GM06990 (cell line): ENCODE results near the gene ATP13A2.

Experiments
- DNase-seq: peaks from one replicate; pipeline ENCODE4 v3.0.0-alpha.2; 2011; ENCODE audit not compliant: insufficient read length; ENCODE audit errors: extremely low read depth
- H3K27me3 ChIP-seq: replicated peaks from 2 replicates; pipeline ENCODE4 v1.6.0; 2011; ENCODE audit warnings: low read length; ENCODE audit not compliant: control insufficient read depth, insufficient read depth
- H3K36me3 ChIP-seq: 2 replicates; pipeline ENCODE4 v1.5.1; 2011; ENCODE audit warnings: low read length; ENCODE audit not compliant: control insufficient read depth, insufficient read depth
- H3K4me3 ChIP-seq: replicated peaks from 2 replicates; pipeline ENCODE4 v1.5.1; 2011; ENCODE audit warnings: low read depth, mild to moderate bottlenecking, control low read depth, low read length
- CTCF ChIP-seq: IDR thresholded peaks from 2 replicates; pipeline ENCODE4 v1.5.1; 2011; ENCODE audit warnings: low read length, control low read depth, mild to moderate bottlenecking, inconsistent platforms; ENCODE audit not compliant: insufficient read depth, poor library complexity, severe bottlenecking

The ATP13A2 gene

DNA sequence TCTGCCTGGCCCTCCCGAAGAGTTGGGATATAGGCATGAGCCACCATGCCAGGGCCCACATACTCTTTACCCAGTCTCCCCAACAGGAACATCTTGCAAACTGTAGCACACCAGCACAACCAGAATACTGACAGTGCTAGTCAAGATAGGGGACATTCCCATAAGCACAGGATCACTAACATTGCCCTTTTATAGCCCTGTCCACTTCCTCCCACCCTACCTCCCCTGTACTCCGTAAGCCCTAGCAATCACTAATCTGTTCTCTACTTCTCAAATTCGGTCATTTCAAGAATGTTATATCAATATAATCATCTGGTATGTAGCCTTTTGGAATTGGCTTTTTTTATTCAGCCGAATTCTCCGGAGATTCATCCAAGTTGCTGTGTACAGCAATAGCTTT, 36.2 kb upstream of the ATP13A2 start:
- TF ChIP-seq CTCF, result no peak
- H3K4me3 ChIP-seq, result no peak overlapping the region
- DNase-seq, result no peak
- H3K27me3 ChIP-seq, result no peaks in the 10 kb centered on the region
- peaks cover 8% of the 10 kb centered on the region for H3K36me3 ChIP-seq

DNA sequence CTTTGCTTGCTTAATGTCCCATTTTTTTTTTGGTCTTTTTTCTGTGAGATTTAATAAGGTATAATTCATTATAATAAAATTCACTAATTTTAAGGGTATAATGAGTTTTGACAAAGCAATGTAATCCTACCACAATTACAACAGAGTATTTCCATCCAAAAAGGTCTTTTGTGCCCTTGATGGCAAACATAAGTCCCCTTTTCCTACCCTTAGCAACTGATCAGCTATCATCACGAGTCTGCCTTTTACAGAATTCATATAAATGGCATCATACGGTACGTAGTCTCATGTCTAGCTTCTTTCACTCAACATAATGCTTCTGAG, 34.6 kb upstream of the ATP13A2 start:
- H3K36me3 ChIP-seq, result peaks cover 10% of the 10 kb centered on the region
- no peak for TF ChIP-seq CTCF
- no peak for DNase-seq
- no peaks in the 10 kb centered on the region for H3K27me3 ChIP-seq
- no peak overlapping the region for H3K4me3 ChIP-seq

DNA sequence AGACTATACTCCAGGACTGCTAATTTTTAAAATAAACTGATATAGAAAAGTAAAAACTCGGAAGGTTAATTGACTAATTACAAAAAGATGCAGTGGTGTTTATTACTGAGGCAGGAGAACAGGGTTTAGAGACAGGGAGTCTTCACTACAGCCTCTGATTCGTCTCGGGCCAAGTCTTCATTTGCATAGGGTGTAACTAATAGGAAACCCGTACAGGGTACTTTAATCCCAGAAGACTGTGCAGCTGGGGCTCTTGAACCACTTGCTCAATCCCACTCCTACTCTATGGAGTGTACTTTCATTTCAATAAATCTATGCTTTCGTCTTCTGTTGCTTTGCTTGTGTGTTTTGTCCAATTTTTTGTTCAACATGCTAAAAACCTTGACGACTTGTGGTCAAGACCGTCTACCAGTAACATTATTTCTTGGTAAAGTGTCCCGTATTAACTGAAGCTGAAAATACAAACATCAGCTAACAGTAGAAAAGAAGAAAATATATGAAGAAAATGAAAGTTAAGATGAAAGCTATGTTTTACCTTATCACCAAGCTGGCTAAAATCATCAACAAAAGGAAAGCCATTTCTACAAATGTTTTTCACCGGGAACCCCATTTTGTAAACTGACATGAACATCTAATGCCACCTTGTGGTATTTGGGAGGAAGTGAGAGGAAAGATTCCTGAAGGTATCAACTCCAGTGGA, 34.1 kb upstream of the ATP13A2 start:
- TF ChIP-seq CTCF, result peak; percentile 63
- Histone ChIP-seq H3K27me3 (no peaks in the 10 kb centered on the region), H3K36me3 (peaks cover 10% of the 10 kb centered on the region), H3K4me3 (peak overlapping the region; percentile 42; the same call in 1 of the 2 replicates)
- no peak for DNase-seq

- H3K4me3 ChIP-seq, result no peak overlapping the region
- DNase-seq, result no peak
- H3K36me3 ChIP-seq, result peaks cover 10% of the 10 kb centered on the region
- TF ChIP-seq CTCF, result no peak
- no peaks in the 10 kb centered on the region for H3K27me3 ChIP-seq
Measured at GRCh38 chr1:17045150-17045549, 33.4 kb upstream of the ATP13A2 start.

- no peak for TF ChIP-seq CTCF
- DNase-seq, result no peak
Measured at GRCh38 chr1:17043676-17044075, 31.9 kb upstream of the ATP13A2 start.

GRCh38 chr1:17040135-17040534, 28.4 kb upstream of the ATP13A2 start:
- no peak overlapping the region for H3K4me3 ChIP-seq
- no peak for TF ChIP-seq CTCF
- no peak for DNase-seq
- no peaks in the 10 kb centered on the region for H3K27me3 ChIP-seq
- peaks cover 6% of the 10 kb centered on the region for H3K36me3 ChIP-seq

More at GRCh38 chr1:17043676-17044075, 31.9 kb upstream of the ATP13A2 start:
- H3K36me3 ChIP-seq, result peaks cover 8% of the 10 kb centered on the region
- no peak overlapping the region for H3K4me3 ChIP-seq
- no peaks in the 10 kb centered on the region for H3K27me3 ChIP-seq
